GM23248 (cell line): ENCODE measurements around the gene PLIN1.

Experiments
- EZH2 ChIP-seq: fragments of 200-600 bp; sonication (generic); IDR thresholded peaks from 2 replicates; pipeline ENCODE4 v1.6.1; 2018; ENCODE audit warnings: antibody characterized with exemption, mild to moderate bottlenecking; ENCODE audit not compliant: insufficient read depth, poor library complexity, severe bottlenecking
- EZH2phosphoT487 ChIP-seq: fragments of 200-600 bp; sonication (generic); IDR thresholded peaks from 2 replicates; pipeline ENCODE4 v1.6.1; 2018; ENCODE audit warnings: antibody characterized with exemption, moderate library complexity, mild to moderate bottlenecking, low read depth; ENCODE audit not compliant: insufficient read depth

DNA sequence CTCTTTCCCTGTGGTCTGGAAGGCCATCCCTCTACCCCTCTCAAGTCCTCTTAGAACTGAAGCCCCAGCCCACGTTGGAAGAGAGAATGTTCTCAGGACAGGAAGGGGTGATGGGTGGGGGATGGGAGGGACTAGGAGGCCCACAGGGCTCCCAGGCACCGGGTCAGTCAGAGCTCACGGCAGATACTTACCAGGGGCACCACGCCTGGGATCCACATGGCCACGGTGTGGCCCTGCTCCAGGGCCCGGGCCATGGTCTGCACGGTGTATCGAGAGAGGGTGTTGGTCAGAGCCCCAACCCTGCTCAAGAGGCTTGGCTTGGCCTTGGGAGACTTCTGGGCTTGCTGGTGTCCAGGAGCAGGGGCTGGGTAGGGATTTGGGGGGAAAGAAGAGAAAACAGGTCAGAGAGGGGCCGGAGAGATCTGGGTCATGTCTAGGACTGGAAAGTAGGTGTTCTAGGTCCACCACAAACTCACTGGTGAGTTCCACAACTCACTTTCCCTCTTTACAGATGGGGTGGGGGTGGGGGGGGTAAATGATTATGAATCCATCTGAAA lies 9.8 kb downstream of the PLIN1 start:
- TF ChIP-seq EZH2 = no peak
- TF ChIP-seq EZH2phosphoT487 = no peak
